GM23338 (cell line): ENCODE measurements around the gene SORT1. TPM values are rescaled to one million over a fixed set of nuclear protein-coding genes. Genes with fewer than 3 reads are reported as not detected.

ENCODE experiments used
- ATAC-seq: fragments of 200-7000 bp; cut with Tn5 transposase; 3 replicates; pipeline ENCODE4 v1.9.1; 2020
- DNase-seq: peaks from one replicate; pipeline ENCODE4 v3.0.0-alpha.2; 2015; ENCODE audit warnings: low spot score
- H2AFZ ChIP-seq: fragments of 200-600 bp; sonication (generic); 2 replicates; pipeline ENCODE4 v1.8.0; 2016; ENCODE audit warnings: antibody characterized with exemption, mild to moderate bottlenecking, moderate library complexity
- H3F3A ChIP-seq: fragments of 200-600 bp; sonication (generic); replicated peaks from 2 replicates; pipeline ENCODE4 v1.8.0; 2017; ENCODE audit warnings: antibody characterized with exemption, mixed run types, low read depth
- H3K27ac ChIP-seq: fragments of 200-600 bp; sonication (generic); 2 replicates; pipeline ENCODE4 v1.6.1; 2016; ENCODE audit warnings: low read depth
- H3K27me3 ChIP-seq: fragments of 200-600 bp; sonication (generic); 2 replicates; pipeline ENCODE4 v1.8.0; 2016; ENCODE audit warnings: mild to moderate bottlenecking, mixed run types, moderate library complexity; ENCODE audit not compliant: insufficient read depth
- H3K36me3 ChIP-seq: fragments of 200-600 bp; sonication (generic); 2 replicates; pipeline ENCODE4 v1.8.0; 2016; ENCODE audit warnings: mild to moderate bottlenecking; ENCODE audit not compliant: insufficient read depth
- H3K4me1 ChIP-seq: fragments of 200-600 bp; sonication (generic); 2 replicates; pipeline ENCODE4 v1.8.0; 2016; ENCODE audit warnings: mild to moderate bottlenecking, moderate library complexity; ENCODE audit not compliant: insufficient read depth
- H3K4me2 ChIP-seq: fragments of 200-600 bp; sonication (generic); 2 replicates; pipeline ENCODE4 v1.7.1; 2017; ENCODE audit warnings: mixed run types
- H3K4me3 ChIP-seq: fragments of 200-600 bp; sonication (generic); 2 replicates; pipeline ENCODE4 v1.6.1; 2016; ENCODE audit warnings: mixed run types
- H3K79me2 ChIP-seq: fragments of 200-600 bp; sonication (generic); replicated peaks from 2 replicates; pipeline ENCODE4 v1.8.0; 2017; ENCODE audit warnings: mild to moderate bottlenecking; ENCODE audit not compliant: insufficient read depth
- H3K9me2 ChIP-seq: fragments of 200-600 bp; sonication (generic); 2 replicates; pipeline ENCODE4 v1.8.0; 2017; ENCODE audit not compliant: insufficient read depth
- H4K20me1 ChIP-seq: fragments of 200-600 bp; sonication (generic); replicated peaks from 2 replicates; pipeline ENCODE4 v1.8.0; 2017; ENCODE audit warnings: mild to moderate bottlenecking; ENCODE audit not compliant: insufficient read depth
- H3K27ac Mint-ChIP-seq: 2 replicates; pipeline ENCODE4 v1.8.0; 2020; ENCODE audit warnings: inconsistent platforms, mild to moderate bottlenecking, moderate library complexity, mixed read lengths
- H3K27me3 Mint-ChIP-seq: 3 replicates; pipeline ENCODE4 v1.8.0; 2022; ENCODE audit warnings: low read depth, mild to moderate bottlenecking, moderate library complexity, mixed read lengths, inconsistent platforms; ENCODE audit not compliant: insufficient read depth, poor library complexity
- H3K36me3 Mint-ChIP-seq: 3 replicates; pipeline ENCODE4 v1.8.0; 2021; ENCODE audit warnings: low read depth, mild to moderate bottlenecking, inconsistent platforms, moderate library complexity, mixed read lengths
- H3K4me1 Mint-ChIP-seq: 3 replicates; pipeline ENCODE4 v1.8.0; 2020; ENCODE audit warnings: mild to moderate bottlenecking, inconsistent platforms, mixed read lengths
- H3K4me3 Mint-ChIP-seq: 3 replicates; pipeline ENCODE4 v1.8.0; 2021; ENCODE audit warnings: moderate library complexity, mild to moderate bottlenecking, inconsistent platforms, mixed read lengths
- H3K9me3 Mint-ChIP-seq: 3 replicates; pipeline ENCODE4 v1.8.0; 2020; ENCODE audit warnings: moderate library complexity, mild to moderate bottlenecking, inconsistent platforms, mixed read lengths
- CTCF ChIP-seq, 2 experiments: fragments of 200-600 bp in 1 of 2; sonication (generic) in 1 of 2; conservative IDR thresholded peaks; 2 replicates each; pipeline versions ENCODE4 v1.5.1 to v1.6.1; 2016 to 2017; ENCODE audit warnings: antibody characterized with exemption in 2 of 2, low read depth in 2 of 2, mild to moderate bottlenecking in 2 of 2, moderate library complexity in 1 of 2
- EZH2 ChIP-seq: fragments of 200-600 bp; sonication (generic); IDR thresholded peaks from one replicate; pipeline ENCODE4 v1.8.0; 2017; ENCODE audit warnings: antibody characterized with exemption, mild to moderate bottlenecking, low read depth; ENCODE audit not compliant: unreplicated experiment
- EZH2phosphoT487 ChIP-seq: fragments of 200-600 bp; sonication (generic); IDR thresholded peaks from one replicate; pipeline ENCODE4 v1.8.1; 2018; ENCODE audit warnings: antibody characterized with exemption; ENCODE audit not compliant: unreplicated experiment
- JUNB ChIP-seq: IDR thresholded peaks from one replicate; pipeline ENCODE4 v1.6.1; 2016; ENCODE audit warnings: antibody characterized with exemption; ENCODE audit not compliant: unreplicated experiment
- NANOG ChIP-seq: IDR thresholded peaks from 2 replicates; pipeline ENCODE4 v1.6.1; 2016; ENCODE audit warnings: antibody characterized with exemption, borderline replicate concordance
- POLR2AphosphoS5 ChIP-seq: IDR thresholded peaks from 2 replicates; pipeline ENCODE4 v1.6.1; 2016; ENCODE audit warnings: antibody characterized with exemption, low read depth
- ZNF114 ChIP-seq: fragments of 250-450 bp; sonication (Bioruptor Pico); IDR thresholded peaks from 2 replicates; pipeline ENCODE4 v1.5.0; 2020; ENCODE audit warnings: mild to moderate bottlenecking, moderate library complexity
- ZNF331 ChIP-seq: fragments of 250-450 bp; sonication (Bioruptor Pico); IDR thresholded peaks from 2 replicates; pipeline ENCODE4 v1.5.0; 2020; ENCODE audit warnings: low read depth, mild to moderate bottlenecking, moderate library complexity
- polyA plus RNA-seq: library from polyadenylated mRNA; unstranded; fragments of >200 nt; fragmentation: Nextera tagmentation; extraction: Ambion mirVana; gene quantifications from 2 replicates; pipeline ENCODE4 v1.2.1, GENCODE V29; 2016
- total RNA-seq: library from RNA; depleted of rRNA; stranded (reverse); fragments of >200 nt; shearing (Covaris generic); gene quantifications from 2 replicates; pipeline ENCODE4 v1.2.3, GENCODE V29; 2014
- TF ChIP-seq, protein P1 (sequence below): IDR thresholded peaks from 2 replicates; pipeline ENCODE4 v1.6.1; 2016; ENCODE audit warnings: antibody characterized with exemption
- TF ChIP-seq, protein P2 (sequence below): fragments of 250-450 bp; sonication (Bioruptor Pico); IDR thresholded peaks from 2 replicates; pipeline ENCODE4 v1.5.0; 2020; ENCODE audit warnings: mild to moderate bottlenecking, moderate library complexity

The SORT1 gene
- total and polyA plus RNA-seq, 2 experiments from 2014 or later: 10.9 to 55.4 TPM

DNA sequence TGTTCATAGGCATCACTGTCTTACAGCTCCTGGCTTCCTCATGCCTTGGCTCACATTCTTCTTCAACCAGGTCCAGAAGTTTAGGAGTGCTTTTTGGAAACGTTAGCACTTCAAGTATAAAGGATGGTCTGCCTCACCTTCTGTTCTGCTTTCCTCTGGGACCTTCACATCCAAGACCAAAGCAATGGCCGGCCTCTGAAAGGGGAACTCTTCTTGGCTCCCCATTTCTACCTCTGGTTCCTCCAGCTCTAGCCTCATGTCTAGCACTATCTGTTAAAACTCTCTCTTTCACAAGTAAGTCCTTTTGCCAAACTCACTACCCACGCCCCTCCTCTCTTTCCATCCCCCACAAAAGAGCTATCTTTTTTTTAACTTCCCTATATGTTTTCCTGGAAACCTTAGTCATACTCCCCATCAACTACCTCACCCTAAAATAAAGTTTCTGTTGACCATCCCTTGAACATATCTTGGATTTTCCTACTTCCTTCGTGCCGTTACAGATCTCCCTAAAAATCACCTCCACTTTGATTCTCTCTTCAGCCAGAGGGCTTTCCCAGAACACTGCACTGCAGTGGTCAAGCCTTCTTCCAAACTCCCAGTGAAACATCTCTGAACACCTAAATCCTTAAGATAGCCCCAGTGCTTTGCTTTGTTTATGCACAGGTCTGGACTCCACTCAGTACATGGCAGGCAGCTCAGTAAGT lies 7.9 kb downstream of the SORT1 start (continued):
- TF ChIP-seq, protein P1, sequence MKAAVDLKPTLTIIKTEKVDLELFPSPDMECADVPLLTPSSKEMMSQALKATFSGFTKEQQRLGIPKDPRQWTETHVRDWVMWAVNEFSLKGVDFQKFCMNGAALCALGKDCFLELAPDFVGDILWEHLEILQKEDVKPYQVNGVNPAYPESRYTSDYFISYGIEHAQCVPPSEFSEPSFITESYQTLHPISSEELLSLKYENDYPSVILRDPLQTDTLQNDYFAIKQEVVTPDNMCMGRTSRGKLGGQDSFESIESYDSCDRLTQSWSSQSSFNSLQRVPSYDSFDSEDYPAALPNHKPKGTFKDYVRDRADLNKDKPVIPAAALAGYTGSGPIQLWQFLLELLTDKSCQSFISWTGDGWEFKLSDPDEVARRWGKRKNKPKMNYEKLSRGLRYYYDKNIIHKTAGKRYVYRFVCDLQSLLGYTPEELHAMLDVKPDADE: no peak
- no peak for TF ChIP-seq EZH2phosphoT487

DNA sequence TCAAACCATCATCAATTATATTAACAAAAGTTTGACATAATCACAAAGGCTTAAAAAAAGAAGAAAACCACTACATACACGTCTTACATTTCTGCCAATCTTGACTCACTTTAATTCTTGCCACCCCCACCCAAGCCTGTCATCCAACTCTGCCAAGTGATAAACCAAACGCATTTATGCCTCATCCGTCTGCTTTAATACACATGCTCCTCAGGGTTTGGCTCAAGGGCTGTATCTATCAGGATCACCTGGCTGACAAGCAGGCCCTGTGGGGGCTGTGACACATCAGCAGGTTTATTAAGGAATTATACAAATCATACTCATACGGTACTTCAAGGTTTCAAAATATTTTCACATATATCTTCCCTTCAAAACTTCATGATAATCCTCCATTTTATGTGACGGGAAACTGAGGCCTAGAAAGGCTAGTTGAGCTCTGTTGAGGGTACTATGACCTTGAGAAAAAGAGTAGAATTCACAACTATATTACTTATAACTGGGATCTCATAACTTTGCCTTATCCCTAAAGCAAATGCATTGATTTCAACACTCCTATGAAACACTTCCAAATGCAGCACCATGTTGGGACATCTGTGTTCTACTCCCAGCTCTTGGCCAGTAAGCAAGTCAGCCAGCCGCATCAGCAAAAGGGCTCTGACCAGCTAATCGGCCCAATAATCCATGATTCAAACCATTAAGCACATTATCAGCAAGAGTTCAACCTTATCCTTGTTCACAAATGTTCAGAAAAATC lies 8.7 kb downstream of the SORT1 start:
- H3F3A ChIP-seq: no peaks in the 10 kb centered on the region
- H3K4me2 ChIP-seq: no peak overlapping the region
- Mint-ChIP-seq H3K27me3 (no peaks in the 10 kb centered on the region), H3K27ac (no peak overlapping the region), H3K36me3 (peaks cover 7% of the 10 kb centered on the region; the same call in 2 of the 3 replicates), H3K9me3 (no peaks in the 10 kb centered on the region), H3K4me3 (no peak overlapping the region), H3K4me1 (peaks cover 28% of the 10 kb centered on the region)
- H3K79me2 ChIP-seq: peaks cover 100% of the 10 kb centered on the region
- peaks cover 18% of the 10 kb centered on the region; the same call in 1 of the 2 replicates for H4K20me1 ChIP-seq
- H3K27me3 ChIP-seq: no peaks in the 10 kb centered on the region
- no peak overlapping the region for H2AFZ ChIP-seq
- peaks cover 30% of the 10 kb centered on the region for H3K4me1 ChIP-seq
- H3K27ac ChIP-seq: no peak overlapping the region
- H3K36me3 ChIP-seq: no peaks in the 10 kb centered on the region
- ATAC-seq (no peak), DNase-seq (no peak)
- H3K4me3 ChIP-seq: no peak overlapping the region
- no peaks in the 10 kb centered on the region for H3K9me2 ChIP-seq
- no peak for TF ChIP-seq EZH2phosphoT487
- TF ChIP-seq, protein P1: no peak
- TF ChIP-seq JUNB: no peak
- TF ChIP-seq POLR2AphosphoS5: no peak
- TF ChIP-seq CTCF (conservative IDR thresholded peaks at IDR 0.05; ENCODE audit: low read depth in 2 of 2): no peak
- TF ChIP-seq ZNF331 (CRISPR knock-in tag): no peak
- no peak for TF ChIP-seq ZNF114
- TF ChIP-seq, protein P2, sequence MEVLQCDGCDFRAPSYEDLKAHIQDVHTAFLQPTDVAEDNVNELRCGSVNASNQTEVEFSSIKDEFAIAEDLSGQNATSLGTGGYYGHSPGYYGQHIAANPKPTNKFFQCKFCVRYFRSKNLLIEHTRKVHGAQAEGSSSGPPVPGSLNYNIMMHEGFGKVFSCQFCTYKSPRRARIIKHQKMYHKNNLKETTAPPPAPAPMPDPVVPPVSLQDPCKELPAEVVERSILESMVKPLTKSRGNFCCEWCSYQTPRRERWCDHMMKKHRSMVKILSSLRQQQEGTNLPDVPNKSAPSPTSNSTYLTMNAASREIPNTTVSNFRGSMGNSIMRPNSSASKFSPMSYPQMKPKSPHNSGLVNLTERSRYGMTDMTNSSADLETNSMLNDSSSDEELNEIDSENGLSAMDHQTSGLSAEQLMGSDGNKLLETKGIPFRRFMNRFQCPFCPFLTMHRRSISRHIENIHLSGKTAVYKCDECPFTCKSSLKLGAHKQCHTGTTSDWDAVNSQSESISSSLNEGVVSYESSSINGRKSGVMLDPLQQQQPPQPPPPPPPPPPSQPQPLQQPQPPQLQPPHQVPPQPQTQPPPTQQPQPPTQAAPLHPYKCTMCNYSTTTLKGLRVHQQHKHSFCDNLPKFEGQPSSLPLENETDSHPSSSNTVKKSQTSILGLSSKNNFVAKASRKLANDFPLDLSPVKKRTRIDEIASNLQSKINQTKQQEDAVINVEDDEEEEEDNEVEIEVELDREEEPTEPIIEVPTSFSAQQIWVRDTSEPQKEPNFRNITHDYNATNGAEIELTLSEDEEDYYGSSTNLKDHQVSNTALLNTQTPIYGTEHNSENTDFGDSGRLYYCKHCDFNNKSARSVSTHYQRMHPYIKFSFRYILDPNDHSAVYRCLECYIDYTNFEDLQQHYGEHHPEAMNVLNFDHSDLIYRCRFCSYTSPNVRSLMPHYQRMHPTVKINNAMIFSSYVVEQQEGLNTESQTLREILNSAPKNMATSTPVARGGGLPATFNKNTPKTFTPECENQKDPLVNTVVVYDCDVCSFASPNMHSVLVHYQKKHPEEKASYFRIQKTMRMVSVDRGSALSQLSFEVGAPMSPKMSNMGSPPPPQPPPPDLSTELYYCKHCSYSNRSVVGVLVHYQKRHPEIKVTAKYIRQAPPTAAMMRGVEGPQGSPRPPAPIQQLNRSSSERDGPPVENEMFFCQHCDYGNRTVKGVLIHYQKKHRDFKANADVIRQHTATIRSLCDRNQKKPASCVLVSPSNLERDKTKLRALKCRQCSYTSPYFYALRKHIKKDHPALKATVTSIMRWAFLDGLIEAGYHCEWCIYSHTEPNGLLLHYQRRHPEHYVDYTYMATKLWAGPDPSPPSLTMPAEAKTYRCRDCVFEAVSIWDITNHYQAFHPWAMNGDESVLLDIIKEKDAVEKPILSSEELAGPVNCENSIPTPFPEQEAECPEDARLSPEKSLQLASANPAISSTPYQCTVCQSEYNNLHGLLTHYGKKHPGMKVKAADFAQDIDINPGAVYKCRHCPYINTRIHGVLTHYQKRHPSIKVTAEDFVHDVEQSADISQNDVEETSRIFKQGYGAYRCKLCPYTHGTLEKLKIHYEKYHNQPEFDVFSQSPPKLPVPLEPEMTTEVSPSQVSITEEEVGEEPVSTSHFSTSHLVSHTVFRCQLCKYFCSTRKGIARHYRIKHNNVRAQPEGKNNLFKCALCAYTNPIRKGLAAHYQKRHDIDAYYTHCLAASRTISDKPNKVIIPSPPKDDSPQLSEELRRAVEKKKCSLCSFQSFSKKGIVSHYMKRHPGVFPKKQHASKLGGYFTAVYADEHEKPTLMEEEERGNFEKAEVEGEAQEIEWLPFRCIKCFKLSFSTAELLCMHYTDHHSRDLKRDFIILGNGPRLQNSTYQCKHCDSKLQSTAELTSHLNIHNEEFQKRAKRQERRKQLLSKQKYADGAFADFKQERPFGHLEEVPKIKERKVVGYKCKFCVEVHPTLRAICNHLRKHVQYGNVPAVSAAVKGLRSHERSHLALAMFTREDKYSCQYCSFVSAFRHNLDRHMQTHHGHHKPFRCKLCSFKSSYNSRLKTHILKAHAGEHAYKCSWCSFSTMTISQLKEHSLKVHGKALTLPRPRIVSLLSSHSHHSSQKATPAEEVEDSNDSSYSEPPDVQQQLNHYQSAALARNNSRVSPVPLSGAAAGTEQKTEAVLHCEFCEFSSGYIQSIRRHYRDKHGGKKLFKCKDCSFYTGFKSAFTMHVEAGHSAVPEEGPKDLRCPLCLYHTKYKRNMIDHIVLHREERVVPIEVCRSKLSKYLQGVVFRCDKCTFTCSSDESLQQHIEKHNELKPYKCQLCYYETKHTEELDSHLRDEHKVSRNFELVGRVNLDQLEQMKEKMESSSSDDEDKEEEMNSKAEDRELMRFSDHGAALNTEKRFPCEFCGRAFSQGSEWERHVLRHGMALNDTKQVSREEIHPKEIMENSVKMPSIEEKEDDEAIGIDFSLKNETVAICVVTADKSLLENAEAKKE: no peak
- TF ChIP-seq EZH2: no peak
- no peak for TF ChIP-seq NANOG
